ENCODE measurements around the gene RHOT2. TPM values are rescaled to one million over a fixed set of nuclear protein-coding genes. Genes with fewer than 3 reads are reported as not detected.

The RHOT2 gene
- total and polyA plus RNA-seq, 9 of the 15 experiments (the other 6 are each of a cell fraction or from before 2014, with no cell fraction given), result 5.0 to 373 (median 112) TPM

- TF ChIP-seq ZNF449 (CRISPR knock-in tag; IDR thresholded peaks at IDR 0.05) (no peak), ZNF655 (CRISPR knock-in tag; IDR thresholded peaks at IDR 0.05) (no peak), BRF1 (IDR thresholded peaks at IDR 0.05; ENCODE audit: borderline replicate concordance, extremely low read depth, insufficient read length) (no peak), SIN3B (IDR thresholded peaks at IDR 0.05; ENCODE audit: low read depth) (peak; percentile 8; the same call in 1 of the 2 replicates), ZNF398 (CRISPR knock-in tag; IDR thresholded peaks at IDR 0.05) (no peak), ZBTB11 (CRISPR knock-in tag; IDR thresholded peaks at IDR 0.05) (peak in 1 of 3 experiments; percentile 43; a peak in 1 of 6 replicates), ZBTB7A (IDR thresholded peaks at IDR 0.05; ENCODE audit: borderline replicate concordance, control insufficient read depth, low read depth, low read length) (peak; percentile 75; the same call in 1 of the 2 replicates), RAD51 (IDR thresholded peaks at IDR 0.05; ENCODE audit: borderline replicate concordance, low read depth) (no peak), SMAD4 (CRISPR knock-in tag; conservative IDR thresholded peaks at IDR 0.05) (0 out of 2 replicates have a peak, but pooled peaks have one; percentile 38), HDAC6 (IDR thresholded peaks at IDR 0.05; ENCODE audit: low read depth, low read length) (no peak), ESRRB (CRISPR knock-in tag; IDR thresholded peaks at IDR 0.05; ENCODE audit: borderline replicate concordance) (no peak), KAT7 (CRISPR knock-in tag; IDR thresholded peaks at IDR 0.05; ENCODE audit: borderline replicate concordance) (no peak), NONO (IDR thresholded peaks at IDR 0.05; ENCODE audit: low read depth in 2 of 2, low read length in 1 of 2) (peak in 1 of 2 experiments; percentile 26; a peak in 1 of 4 replicates), ZNF212 (CRISPR knock-in tag; IDR thresholded peaks at IDR 0.05) (no peak), HIVEP1 (CRISPR knock-in tag; IDR thresholded peaks at IDR 0.05) (no peak), POU5F1 (IDR thresholded peaks at IDR 0.05; ENCODE audit: borderline replicate concordance, low read depth, low read length, partially characterized antibody) (no peak), ELF4 (CRISPR knock-in tag; IDR thresholded peaks at IDR 0.05) (no peak)
These were observed 47.7 kb downstream of the RHOT2 start (continued) for GRCh38 chr16:715477-716199.

All from K562 (cell line).